ENCODE measurements around the gene SNAPC4. TPM values are rescaled to one million over a fixed set of nuclear protein-coding genes. Genes with fewer than 3 reads are reported as not detected.

Gene SNAPC4
- total RNA-seq, 1 experiment from 2014 or later = 29.7 TPM

DNA sequence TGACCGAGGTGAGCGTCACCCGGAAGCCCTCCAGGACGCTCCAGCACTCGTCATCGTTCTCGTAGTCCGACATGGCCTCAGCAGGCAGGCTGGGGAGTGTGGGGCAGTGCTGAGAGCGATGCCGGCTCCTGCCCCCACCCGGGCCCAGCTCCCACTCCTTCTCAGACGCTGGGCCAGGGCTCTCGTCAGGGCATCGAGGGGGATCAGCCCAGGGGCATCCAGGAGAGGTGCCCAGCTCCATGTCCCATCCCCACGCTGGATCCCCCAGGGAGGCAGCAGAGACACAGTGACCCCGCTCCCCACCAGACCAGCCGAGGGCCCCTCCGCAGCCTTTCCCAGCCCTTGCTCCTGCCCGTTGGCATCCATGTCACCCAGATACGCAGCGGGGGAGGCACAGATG lies 28.0 kb downstream of the SNAPC4 start:
- H2AK5ac ChIP-seq (ENCODE audit: insufficient read length, low read length) = no peak overlapping the region
- no peaks in the 10 kb centered on the region for H4K20me1 ChIP-seq (ENCODE audit: control insufficient read depth, insufficient read depth, insufficient read length)
- no peaks in the 10 kb centered on the region for H3K79me2 ChIP-seq (ENCODE audit: insufficient read depth, low read length)
- no peak overlapping the region for H2BK120ac ChIP-seq (ENCODE audit: low read depth, low read length, poor library complexity, severe bottlenecking)
- no peak overlapping the region for H3K4ac ChIP-seq (ENCODE audit: low read depth, low read length)
- H3K9me3 ChIP-seq (ENCODE audit: control insufficient read depth, low read depth, low read length) = no peaks in the 10 kb centered on the region
- no peak overlapping the region for H3T11ph ChIP-seq (ENCODE audit: low read length)
- no peak overlapping the region for H2BK20ac ChIP-seq (ENCODE audit: low read depth, low read length, poor library complexity, severe bottlenecking)
- H4K5ac ChIP-seq (ENCODE audit: insufficient read length, low read depth, low read length) = no peak overlapping the region
- H4K91ac ChIP-seq (ENCODE audit: insufficient read length, low read depth, low read length) = no peak overlapping the region
- H3K27me3 ChIP-seq (ENCODE audit: insufficient read depth, low read length) = no peaks in the 10 kb centered on the region
- no peak overlapping the region for H3K4me2 ChIP-seq (ENCODE audit: insufficient read depth, insufficient read length, low read length)
- no peak overlapping the region for H3K27ac ChIP-seq (ENCODE audit: insufficient read length, low read depth, low read length)
- H3K4me3 Mint-ChIP-seq = no peak overlapping the region
- no peak overlapping the region for H3K27ac Mint-ChIP-seq
- H3K27me3 Mint-ChIP-seq (ENCODE audit: low read depth) = no peaks in the 10 kb centered on the region
- H3K79me1 ChIP-seq (ENCODE audit: insufficient read depth, low read depth, low read length, poor library complexity, severe bottlenecking) = no peaks in the 10 kb centered on the region
- H3K36me3 Mint-ChIP-seq (ENCODE audit: insufficient read depth in 1 of 3, low read depth in 3 of 3) = peaks cover 0 to 14% (median 6%) of the 10 kb centered on the region in 3 experiments; a peak in 4 of 7 replicates
- H3K14ac ChIP-seq (ENCODE audit: insufficient read depth, low read length) = no peak overlapping the region
- WGBS (ENCODE audit: extremely low coverage, insufficient read length, low lambda C conversion rate) = no CpG with 5 or more reads among the region's 21 CpGs
- H3K9ac ChIP-seq (ENCODE audit: extremely low read depth, insufficient read length, low read length) = no peak overlapping the region
- no peak overlapping the region for H2BK15ac ChIP-seq (ENCODE audit: low read depth, low read length)
- no peak overlapping the region for H2BK5ac ChIP-seq (ENCODE audit: insufficient read length, low read length)
- H3K4me1 Mint-ChIP-seq = peaks cover 0 to 5% of the 10 kb centered on the region in 2 experiments; a peak in 1 of 4 replicates
- H3K18ac ChIP-seq (ENCODE audit: insufficient read length, low read depth, low read length) = no peak overlapping the region
- H3K9me3 Mint-ChIP-seq = no peaks in the 10 kb centered on the region
- H2BK12ac ChIP-seq (ENCODE audit: insufficient read length, low read depth, low read length) = no peak overlapping the region
- H3K23ac ChIP-seq (ENCODE audit: insufficient read length, low read depth, low read length) = no peak overlapping the region
- no peaks in the 10 kb centered on the region for H3K23me2 ChIP-seq (ENCODE audit: insufficient read length, low read depth, low read length, poor library complexity, severe bottlenecking)
- no peak for DNase-seq
- no peak overlapping the region for H2AFZ ChIP-seq (ENCODE audit: low read length)
- no peak overlapping the region for H4K8ac ChIP-seq (replicated peaks; ENCODE audit: insufficient read length, low read depth, low read length)
- TF ChIP-seq CTCF (conservative IDR thresholded peaks at IDR 0.05) = no peak
- no peak overlapping the region for H3K56ac ChIP-seq (ENCODE audit: insufficient read length, low read depth, low read length)
- no peaks in the 10 kb centered on the region for H3K4me1 ChIP-seq (ENCODE audit: insufficient read depth, low read length)
